Effector memory CD8-positive, alpha-beta T cell (primary cell): Measurements from ENCODE around the gene UBE2O.
"Not testable (repeated sequence)": the region's sequence is repeated elsewhere in the genome, so short reads cannot be mapped to it uniquely, and the experiment has no call there.

ENCODE experiments used
- ATAC-seq: fragments of 150-1000 bp; cut with Tn5 transposase; replicated peaks from 2 replicates; pipeline ENCODE4 v1.10.0; 2021; ENCODE audit warnings: mild to moderate bottlenecking, moderate library complexity
- DNase-seq, 3 experiments: peaks; one replicate each; pipeline ENCODE4 v3.0.0; 2021
- H3K27ac Mint-ChIP-seq, 2 donors: one replicate each; pipeline ENCODE4 v1.8.0; 2022; ENCODE audit warnings: mild to moderate bottlenecking in 2 of 2, mixed read lengths in 2 of 2, moderate library complexity in 2 of 2
- H3K27me3 Mint-ChIP-seq, 2 donors: one replicate each; pipeline ENCODE4 v1.8.0; 2022; ENCODE audit warnings: mixed read lengths in 2 of 2
- H3K36me3 Mint-ChIP-seq: one replicate; pipeline ENCODE4 v1.8.0; 2022; ENCODE audit warnings: mild to moderate bottlenecking, moderate library complexity, mixed read lengths; ENCODE audit not compliant: insufficient read depth
- H3K4me1 Mint-ChIP-seq, 2 donors: one replicate each; pipeline ENCODE4 v1.8.0; 2022; ENCODE audit warnings: low read depth in 2 of 2, mixed read lengths in 2 of 2
- H3K4me3 Mint-ChIP-seq, 2 donors: one replicate each; pipeline ENCODE4 v1.8.0; 2022; ENCODE audit warnings: mild to moderate bottlenecking in 2 of 2, mixed read lengths in 2 of 2, moderate library complexity in 2 of 2
- H3K9me3 Mint-ChIP-seq, 2 donors: one replicate each; pipeline ENCODE4 v1.8.0; 2022; ENCODE audit warnings: mixed read lengths in 2 of 2

Gene UBE2O

DNA sequence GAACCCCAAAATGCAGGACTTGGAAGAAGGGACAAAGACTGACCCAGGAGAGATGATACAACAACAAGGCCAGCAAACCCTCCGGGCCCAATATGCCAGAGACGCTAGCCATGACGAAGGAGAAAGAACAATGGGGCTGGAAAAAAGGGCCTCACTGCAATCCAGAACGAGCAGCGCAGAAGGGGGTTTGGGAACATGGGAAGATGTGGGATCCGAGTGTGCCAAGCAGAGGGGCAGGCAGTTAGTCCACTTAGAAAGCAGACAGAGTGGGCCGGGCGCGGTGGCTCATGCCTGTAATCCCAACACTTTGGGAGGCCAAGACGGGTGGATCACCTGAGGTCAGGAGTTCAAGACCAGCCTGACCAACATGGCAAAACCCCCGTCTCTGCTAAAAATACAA lies 106.0 kb downstream of the UBE2O start:
- peaks cover 56% of the 10 kb centered on the region for H3K36me3 Mint-ChIP-seq
- H3K27me3 Mint-ChIP-seq, ATAC-seq, H3K9me3 Mint-ChIP-seq, H3K4me3 Mint-ChIP-seq, H3K27ac Mint-ChIP-seq, H3K4me1 Mint-ChIP-seq, DNase-seq: not testable (repeated sequence)

DNA sequence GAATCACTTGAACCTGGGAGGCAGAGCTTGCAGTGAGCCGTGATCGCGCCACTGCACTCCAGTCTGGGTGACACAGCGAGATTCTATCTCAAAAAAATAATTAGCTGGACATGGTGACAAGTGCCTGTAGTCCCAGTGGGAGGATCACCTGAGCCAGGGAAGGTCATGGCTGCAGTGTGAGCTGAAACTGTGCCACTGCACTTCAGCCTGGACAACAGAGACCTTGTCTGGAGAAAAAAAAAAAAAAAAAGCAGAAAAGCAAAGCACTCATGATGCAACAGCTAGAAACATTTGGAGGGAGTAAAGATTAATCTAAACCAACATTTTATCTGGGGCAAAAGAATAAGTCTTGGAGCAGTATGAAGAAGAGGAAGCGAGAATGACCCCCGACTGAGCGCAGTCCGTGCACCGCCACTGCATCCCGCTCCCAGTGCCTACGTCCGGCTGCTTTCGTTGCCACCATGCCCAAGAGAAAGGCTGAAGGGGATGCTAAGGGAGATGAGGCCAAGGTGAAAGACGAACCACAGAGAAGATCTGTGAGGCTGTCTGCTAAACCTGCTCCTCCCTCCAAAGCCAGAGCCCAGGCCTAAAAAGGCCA lies 107.5 kb downstream of the UBE2O start:
- peaks cover 4% of the 10 kb centered on the region in 2 donors for H3K4me1 Mint-ChIP-seq
- H3K9me3 Mint-ChIP-seq = no peaks in the 10 kb centered on the region
- H3K4me3 Mint-ChIP-seq = no peak overlapping the region
- H3K36me3 Mint-ChIP-seq = peaks cover 58% of the 10 kb centered on the region
- DNase-seq (no peak), ATAC-seq (no peak)
- H3K27me3 Mint-ChIP-seq = no peaks in the 10 kb centered on the region
- H3K27ac Mint-ChIP-seq = peak overlapping the region in 1 of 2 donors; percentile 59

DNA sequence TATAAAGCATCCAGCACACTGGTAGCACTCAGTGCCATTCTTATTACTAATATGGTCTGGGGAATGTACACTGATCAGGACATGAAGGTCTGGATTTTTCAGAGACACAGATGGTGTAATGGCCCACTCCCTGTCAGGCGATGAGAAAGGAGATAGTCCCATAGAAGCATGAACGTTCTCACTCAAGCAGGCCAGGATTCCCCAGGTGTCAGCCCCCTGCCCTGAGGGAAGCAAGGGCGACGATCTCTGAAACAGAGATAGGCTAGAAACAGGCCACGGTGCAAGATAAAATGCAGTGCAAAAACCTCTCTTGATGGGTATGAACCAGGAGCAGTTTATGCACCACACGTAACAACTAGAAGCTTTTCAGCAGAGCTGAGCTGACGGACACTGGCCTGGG lies 109.8 kb downstream of the UBE2O start:
- Mint-ChIP-seq H3K4me1 (peaks cover 3 to 4% of the 10 kb centered on the region in 2 donors), H3K9me3 (no peaks in the 10 kb centered on the region), H3K4me3 (no peak overlapping the region), H3K27me3 (no peaks in the 10 kb centered on the region), H3K27ac (no peak overlapping the region), H3K36me3 (peaks cover 60% of the 10 kb centered on the region)
- DNase-seq (no peak), ATAC-seq (no peak)

DNA sequence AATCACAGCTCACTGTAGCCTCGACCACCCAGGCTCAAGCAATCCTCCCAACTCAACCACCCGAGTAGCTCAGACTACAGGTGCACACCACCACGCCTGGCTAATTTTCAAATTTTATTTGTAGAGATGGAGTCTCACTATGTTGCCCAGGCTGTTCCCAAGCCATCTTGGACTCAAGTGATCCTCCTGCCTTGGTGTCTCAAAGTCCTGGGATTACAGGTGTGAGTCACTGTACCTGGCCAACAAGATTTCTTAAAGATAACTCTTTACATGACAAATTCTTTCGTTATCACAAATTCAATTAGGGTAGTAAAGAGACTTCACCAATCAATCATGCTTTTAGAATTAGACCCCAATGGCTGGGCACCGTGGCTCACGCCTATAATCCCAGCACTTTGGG lies 111.7 kb downstream of the UBE2O start:
- DNase-seq (no peak), ATAC-seq (no peak)
- Mint-ChIP-seq H3K27me3 (no peaks in the 10 kb centered on the region), H3K9me3 (no peaks in the 10 kb centered on the region), H3K4me1 (peaks cover 0 to 5% of the 10 kb centered on the region in 2 donors), H3K36me3 (peaks cover 44% of the 10 kb centered on the region), H3K27ac (peak overlapping the region in 1 of 2 donors; percentile 10), H3K4me3 (no peak overlapping the region)
